Measurements from ENCODE around the gene UBLCP1. TPM values are rescaled to one million over a fixed set of nuclear protein-coding genes. Genes with fewer than 3 reads are reported as not detected.
A peak's percentile ranks its signal among the peaks of the same experiment; 100 is the strongest.
"Not testable (repeated sequence)": the region's sequence is repeated elsewhere in the genome, so short reads cannot be mapped to it uniquely, and the experiment has no call there.

The UBLCP1 gene
- total and polyA plus RNA-seq, 3 donors from 2014 or later = 29.6 to 39.1 (median 31.2) TPM

- TF ChIP-seq CTCF (IDR thresholded peaks at IDR 0.05) (no peak), POLR2A (IDR thresholded peaks at IDR 0.05) (no peak)
- Histone ChIP-seq H3K36me3 (ENCODE audit: low read depth, missing control alignments) (peaks cover 3% of the 10 kb centered on the region), H3K4me3 (no peak overlapping the region), H3K9me3 (no peaks in the 10 kb centered on the region), H3K27me3 (no peaks in the 10 kb centered on the region), H3K27ac (no peak overlapping the region), H3K4me1 (no peaks in the 10 kb centered on the region)
- no peak for DNase-seq
- intact Hi-C loops (cut with DNase I; ENCODE audit: low total_unique reads) = no loop called here
These were observed 10.8 kb downstream of the UBLCP1 start for GRCh38 chr5:159273923-159274322.

DNA sequence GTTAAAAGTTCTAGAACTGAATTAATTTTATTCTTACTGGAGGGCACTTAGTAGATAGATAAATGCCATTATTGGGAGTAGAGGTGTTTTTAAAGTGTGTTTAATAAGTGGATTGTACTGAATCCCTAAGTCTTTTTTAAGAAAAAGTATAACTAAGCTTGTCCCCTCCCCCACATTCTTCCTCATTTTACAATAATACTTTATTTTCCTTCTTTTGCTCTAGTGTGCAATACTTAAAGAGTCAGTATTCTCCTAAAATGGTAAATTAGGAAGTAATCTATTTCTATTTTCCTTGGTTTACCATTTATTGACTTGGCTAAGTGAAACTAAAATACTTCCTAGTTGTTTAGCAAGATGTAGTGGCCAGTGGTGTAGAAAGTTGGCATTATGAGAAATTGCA, 11.6 kb downstream of the UBLCP1 start:
- peaks cover 3% of the 10 kb centered on the region for H3K36me3 ChIP-seq (ENCODE audit: low read depth, missing control alignments)
- intact Hi-C loops (cut with DNase I; ENCODE audit: low total_unique reads) = no loop called here
- DNase-seq = no peak
- no peaks in the 10 kb centered on the region for H3K27me3 ChIP-seq
- no peaks in the 10 kb centered on the region for H3K9me3 ChIP-seq
- H3K27ac ChIP-seq = no peak overlapping the region
- no peak overlapping the region for H3K4me3 ChIP-seq
- no peak for TF ChIP-seq POLR2A (IDR thresholded peaks at IDR 0.05)
- TF ChIP-seq CTCF (IDR thresholded peaks at IDR 0.05) = no peak
- no peaks in the 10 kb centered on the region for H3K4me1 ChIP-seq

DNA sequence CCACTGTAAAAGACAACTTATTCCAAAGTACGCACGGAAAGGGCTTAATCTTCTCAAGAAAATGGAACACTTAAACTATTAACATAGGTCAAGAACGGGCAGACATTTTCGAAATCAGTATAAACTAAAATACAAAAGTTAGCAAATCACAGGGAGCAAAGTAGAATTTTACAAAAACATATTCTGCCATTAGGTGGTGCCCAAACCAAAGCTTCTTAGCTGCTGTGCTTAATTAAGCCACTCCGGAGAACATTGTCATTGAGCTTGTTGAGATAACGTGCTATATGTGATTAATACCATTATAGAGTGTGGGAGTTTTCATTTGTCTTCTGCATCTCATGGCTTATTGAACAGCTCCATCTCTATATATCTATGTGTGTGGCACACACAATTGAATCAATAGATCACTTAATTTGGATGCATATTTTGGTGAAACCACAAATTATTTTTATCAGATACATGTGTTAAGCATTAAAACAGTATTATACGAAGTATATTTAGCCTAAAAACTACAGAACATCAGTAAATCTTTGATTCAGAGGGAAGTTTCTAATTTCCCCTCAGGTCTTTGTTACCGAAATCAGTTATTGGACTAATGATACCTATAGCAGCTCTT, 23.4 kb downstream of the UBLCP1 start:
- DNase-seq = no peak
- intact Hi-C loops (cut with DNase I; ENCODE audit: low total_unique reads) = no loop called here
- Histone ChIP-seq H3K4me1 (no peaks in the 10 kb centered on the region), H3K9me3 (no peaks in the 10 kb centered on the region), H3K4me3 (no peak overlapping the region), H3K27ac (no peak overlapping the region), H3K36me3 (ENCODE audit: low read depth, missing control alignments) (no peaks in the 10 kb centered on the region), H3K27me3 (no peaks in the 10 kb centered on the region)
- no peak for TF ChIP-seq POLR2A (IDR thresholded peaks at IDR 0.05)
- TF ChIP-seq CTCF (IDR thresholded peaks at IDR 0.05) = peak in 1 of 3 experiments; percentile 28
- 52 to 57% methylated on average over 8 of the region's 8 CpGs for WGBS, 2 donors

GRCh38 chr5:159290741-159291140, 27.7 kb downstream of the UBLCP1 start:
- DNase-seq = no peak
- Histone ChIP-seq H3K4me1 (no peaks in the 10 kb centered on the region), H3K9me3 (no peaks in the 10 kb centered on the region), H3K4me3 (no peak overlapping the region), H3K27ac (no peak overlapping the region), H3K36me3 (ENCODE audit: low read depth, missing control alignments) (no peaks in the 10 kb centered on the region), H3K27me3 (no peaks in the 10 kb centered on the region)
- WGBS, 2 donors = 68 to 70% methylated on average over 4 of the region's 4 CpGs
- intact Hi-C loops (cut with DNase I; ENCODE audit: low total_unique reads) = no loop called here
- no peak for TF ChIP-seq POLR2A (IDR thresholded peaks at IDR 0.05)
- no peak for TF ChIP-seq CTCF (IDR thresholded peaks at IDR 0.05)

GRCh38 chr5:159294921-159295320, 31.8 kb downstream of the UBLCP1 start:
- intact Hi-C loops (cut with DNase I; ENCODE audit: low total_unique reads) = no loop called here
- no peaks in the 10 kb centered on the region for H3K27me3 ChIP-seq
- no peak for DNase-seq
- no peaks in the 10 kb centered on the region for H3K4me1 ChIP-seq
- no peak overlapping the region for H3K27ac ChIP-seq
- WGBS, 2 donors = 93 to 96% methylated on average over 5 of the region's 5 CpGs
- TF ChIP-seq POLR2A (IDR thresholded peaks at IDR 0.05) (no peak), CTCF (IDR thresholded peaks at IDR 0.05) (no peak)
- no peak overlapping the region for H3K4me3 ChIP-seq
- no peaks in the 10 kb centered on the region for H3K36me3 ChIP-seq (ENCODE audit: low read depth, missing control alignments)
- H3K9me3 ChIP-seq = no peaks in the 10 kb centered on the region

- DNase-seq; H3K4me3 ChIP-seq; intact Hi-C loops (cut with DNase I; ENCODE audit: low total_unique reads); H3K36me3 ChIP-seq (ENCODE audit: low read depth, missing control alignments); H3K27ac ChIP-seq; H3K9me3 ChIP-seq; H3K27me3 ChIP-seq; H3K4me1 ChIP-seq: not testable (repeated sequence)
- WGBS, 2 donors = 93 to 96% methylated on average over 5 of the region's 5 CpGs
These were observed 34.2 kb downstream of the UBLCP1 start for GRCh38 chr5:159297300-159297699.

Data from testis (tissue), 3 donors.